HCT116 (cell line): ENCODE measurements around the gene FLNB.

Experiments
- CTCF ChIP-seq, 3 experiments: fragments of 200-600 bp in 1 of 3; sonication (generic) in 1 of 3; IDR thresholded peaks in 2 of 3; conservative IDR thresholded peaks in 1 of 3; 2 replicates each; pipeline ENCODE4 v1.5.1; 2012 to 2017; ENCODE audit warnings: low read depth in 2 of 3, low read length in 2 of 3, antibody characterized with exemption in 1 of 3, borderline replicate concordance in 1 of 3, control low read depth in 1 of 3, mild to moderate bottlenecking in 1 of 3, mixed read lengths in 1 of 3, mixed run types in 1 of 3, moderate library complexity in 1 of 3; ENCODE audit not compliant: insufficient read depth in 1 of 3
- ELF1 ChIP-seq: IDR thresholded peaks from 2 replicates; pipeline ENCODE4 v1.6.1; 2012; ENCODE audit warnings: low read depth, borderline replicate concordance
- EZH2 ChIP-seq: fragments of 200-600 bp; sonication (generic); IDR thresholded peaks from 2 replicates; pipeline ENCODE4 v1.6.1; 2017; ENCODE audit warnings: antibody characterized with exemption, mixed run types
- EZH2phosphoT487 ChIP-seq: fragments of 200-600 bp; IDR thresholded peaks from 2 replicates; pipeline ENCODE4 v1.6.1; 2018; ENCODE audit warnings: antibody characterized with exemption, borderline replicate concordance
- JUND ChIP-seq: IDR thresholded peaks from 2 replicates; pipeline ENCODE4 v1.6.1; 2012
- MAX ChIP-seq: IDR thresholded peaks from 2 replicates; pipeline ENCODE4 v1.6.1; 2012
- POLR2A ChIP-seq: IDR thresholded peaks from 2 replicates; pipeline ENCODE4 v1.7.0; 2011; ENCODE audit warnings: borderline replicate concordance; ENCODE audit not compliant: insufficient read depth, insufficient read length; ENCODE audit errors: extremely low read depth
- RAD21 ChIP-seq: IDR thresholded peaks from 2 replicates; pipeline ENCODE4 v1.6.1; 2012; ENCODE audit warnings: low read depth, mild to moderate bottlenecking
- SIN3A ChIP-seq: IDR thresholded peaks from 2 replicates; pipeline ENCODE4 v1.6.1; 2012; ENCODE audit warnings: low read depth
- SP1 ChIP-seq: IDR thresholded peaks from 2 replicates; pipeline ENCODE4 v1.6.1; 2012; ENCODE audit warnings: low read depth
- SRF ChIP-seq: IDR thresholded peaks from 2 replicates; pipeline ENCODE4 v1.6.1; 2012; ENCODE audit warnings: low read depth
- YY1 ChIP-seq: IDR thresholded peaks from 2 replicates; pipeline ENCODE4 v1.6.1; 2011; ENCODE audit warnings: low read length, low read depth, moderate library complexity, mild to moderate bottlenecking; ENCODE audit not compliant: insufficient replicate concordance; ENCODE audit errors: extremely low read depth

GRCh38 chr3:57973715-57974477 is 34.3 kb upstream of the FLNB start:
- TF ChIP-seq MAX, result no peak
- TF ChIP-seq EZH2, result no peak
- no peak for TF ChIP-seq YY1
- no peak for TF ChIP-seq JUND
- no peak for TF ChIP-seq CTCF (IDR thresholded peaks at IDR 0.05 in 2 of 3, conservative IDR thresholded peaks at IDR 0.05 in 1 of 3; ENCODE audit: borderline replicate concordance in 1 of 3, insufficient read depth in 1 of 3, low read depth in 2 of 3, low read length in 2 of 3)
- no peak for TF ChIP-seq RAD21
- TF ChIP-seq EZH2phosphoT487, result no peak
- TF ChIP-seq ELF1, result no peak
- TF ChIP-seq SP1, result no peak
- TF ChIP-seq SIN3A, result no peak
- TF ChIP-seq POLR2A, result no peak
- no peak for TF ChIP-seq SRF
